H1 (cell line): Measurements from ENCODE around the gene S1PR3.

Experiments
- CTCF ChIP-seq, 3 experiments: IDR thresholded peaks; 1 replicate in 2 of 3; 2 replicates in 1 of 3; pipeline versions ENCODE4 v1.5.1 to v1.6.1; 2011; ENCODE audit warnings: low read length in 3 of 3, mild to moderate bottlenecking in 3 of 3, inconsistent platforms in 2 of 3, low read depth in 1 of 3, moderate library complexity in 1 of 3; ENCODE audit not compliant: insufficient read depth in 1 of 3; ENCODE audit errors: control extremely low read depth in 1 of 3
- POLR2A ChIP-seq, 2 experiments: IDR thresholded peaks; 1 replicate in 1 of 2; 2 replicates in 1 of 2; pipeline ENCODE4 v1.6.1; 2011; ENCODE audit warnings: low read depth in 2 of 2, low read length in 2 of 2, mild to moderate bottlenecking in 2 of 2; ENCODE audit errors: control extremely low read depth in 1 of 2
- POLR2AphosphoS5 ChIP-seq: IDR thresholded peaks from 2 replicates; pipeline ENCODE4 v1.6.1; 2011; ENCODE audit warnings: low read depth, low read length
- TAF1 ChIP-seq: IDR thresholded peaks from 2 replicates; pipeline ENCODE4 v1.6.1; 2011; ENCODE audit warnings: mild to moderate bottlenecking, low read depth, low read length

- TF ChIP-seq POLR2AphosphoS5, result no peak
- TF ChIP-seq TAF1, result no peak
- no peak for TF ChIP-seq CTCF (IDR thresholded peaks at IDR 0.05; ENCODE audit: control extremely low read depth in 1 of 3, insufficient read depth in 1 of 3, low read depth in 1 of 3, low read length in 3 of 3)
- TF ChIP-seq POLR2A (IDR thresholded peaks at IDR 0.05; ENCODE audit: control extremely low read depth in 1 of 2, low read depth in 2 of 2, low read length in 2 of 2), result no peak
Observed at GRCh38 chr9:89037891-89038290, 46.6 kb downstream of the S1PR3 start.
